NCI-H748 (cell line): ENCODE results near the gene SLC12A9.
A peak's percentile ranks its signal among the peaks of the same experiment; 100 is the strongest.
"Not testable (repeated sequence)": the region's sequence is repeated elsewhere in the genome, so short reads cannot be mapped to it uniquely, and the experiment has no call there.

Experiments used
- DNase-seq: peaks from one replicate; lab custom pipeline; 2025; ENCODE audit not compliant: unreplicated experiment; lab: John Stamatoyannopoulos, UW

SLC12A9 gene

GRCh38 chr7:100825751-100826513 is 26.6 kb upstream of the SLC12A9 start:
- peak; percentile 2 for DNase-seq

GRCh38 chr7:100826514-100827329 is 25.8 kb upstream of the SLC12A9 start:
- peak; percentile 25 for DNase-seq

GRCh38 chr7:100827330-100828226 is 24.9 kb upstream of the SLC12A9 start, which contains the start of gene EPHB4:
Gene EPHB4 (minus strand): TSS chr7:100827523. CDS start chr7:100827030, 493 bp downstream.
- DNase-seq = peak; percentile 39

- no peak for DNase-seq
These were observed 23.3 kb upstream of the SLC12A9 start for GRCh38 chr7:100829150-100829716.

- no peak for DNase-seq
These were observed 22.1 kb upstream of the SLC12A9 start for GRCh38 chr7:100830396-100830795.

GRCh38 chr7:100832281-100832633 is 20.3 kb upstream of the SLC12A9 start:
- no peak for DNase-seq

GRCh38 chr7:100835903-100836811 is 16.4 kb upstream of the SLC12A9 start:
- no peak for DNase-seq

GRCh38 chr7:100836812-100837098 is 15.8 kb upstream of the SLC12A9 start:
- no peak for DNase-seq

- DNase-seq = no peak
These were observed 15.2 kb upstream of the SLC12A9 start for GRCh38 chr7:100837099-100837836.

GRCh38 chr7:100839361-100839760 is 13.2 kb upstream of the SLC12A9 start:
- no peak for DNase-seq

GRCh38 chr7:100840470-100841100 is 11.9 kb upstream of the SLC12A9 start:
- DNase-seq = no peak

GRCh38 chr7:100847360-100847759 is 5.2 kb upstream of the SLC12A9 start:
- no peak for DNase-seq

GRCh38 chr7:100854146-100854895 is 1.8 kb downstream of the SLC12A9 start:
- peak; percentile 4 for DNase-seq

- DNase-seq = not testable (repeated sequence)
These were observed 2.4 kb downstream of the SLC12A9 start for GRCh38 chr7:100854899-100855298.

GRCh38 chr7:100855515-100855914 is 3.0 kb downstream of the SLC12A9 start:
- DNase-seq = no peak

GRCh38 chr7:100856871-100857282 is 4.4 kb downstream of the SLC12A9 start:
- no peak for DNase-seq

GRCh38 chr7:100859856-100860255 is 7.3 kb downstream of the SLC12A9 start:
- DNase-seq = no peak
